Measurements from ENCODE around the gene FURIN.
"Not testable (repeated sequence)": the region's sequence is repeated elsewhere in the genome, so short reads cannot be mapped to it uniquely, and the experiment has no call there.

FURIN gene

DNA sequence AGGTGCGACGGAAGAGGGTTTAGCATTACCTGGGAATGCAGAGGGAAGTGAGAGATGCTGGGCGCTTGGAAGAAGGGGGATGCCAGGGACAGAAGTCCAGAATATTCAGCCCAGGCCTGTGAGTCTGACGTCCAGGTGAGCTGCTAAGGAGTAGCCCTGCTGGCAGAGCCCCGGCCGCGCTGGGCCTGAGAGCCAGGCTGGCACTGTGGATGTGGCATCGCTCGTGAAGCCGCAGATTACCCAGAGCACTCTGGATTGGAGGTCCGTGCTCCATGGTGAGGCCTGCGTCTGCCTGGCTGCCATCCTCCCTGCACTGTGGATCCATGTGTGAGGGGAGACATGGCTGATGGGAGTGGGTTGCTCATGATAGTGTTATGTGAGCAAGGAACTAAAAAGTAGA lies 49.2 kb downstream of the FURIN start:
- Histone ChIP-seq H2BK120ac (ENCODE audit: low read depth, low read length) (no peak overlapping the region), H3K79me1 (ENCODE audit: low read length) (no peaks in the 10 kb centered on the region), H3K4ac (ENCODE audit: low read depth, low read length) (no peak overlapping the region), H3K9ac (ENCODE audit: low read length) (no peak overlapping the region), H3K36me3 (ENCODE audit: control insufficient read depth, insufficient read depth, low read length) (no peaks in the 10 kb centered on the region), H4K5ac (ENCODE audit: low read length) (no peak overlapping the region), H2BK5ac (ENCODE audit: low read length) (no peak overlapping the region), H3K18ac (ENCODE audit: low read length) (no peak overlapping the region), H3K4me1 (ENCODE audit: control insufficient read depth, low read depth, low read length) (no peaks in the 10 kb centered on the region), H3K56ac (ENCODE audit: low read length) (no peak overlapping the region), H3K27ac (ENCODE audit: low read depth, low read length) (no peak overlapping the region), H2AK5ac (ENCODE audit: low read length) (no peak overlapping the region), H3K27me3 (ENCODE audit: insufficient read depth, low read length, poor library complexity) (no peaks in the 10 kb centered on the region), H3K4me3 (ENCODE audit: low read length) (no peak overlapping the region), H4K8ac (ENCODE audit: low read depth, low read length) (no peak overlapping the region), H3K23ac (ENCODE audit: low read length) (no peak overlapping the region), H2BK15ac (replicated peaks; ENCODE audit: low read depth) (no peak overlapping the region), H3K4me2 (ENCODE audit: low read length) (no peak overlapping the region), H3K79me2 (ENCODE audit: control insufficient read depth, insufficient read depth, low read length) (no peaks in the 10 kb centered on the region)
- no CpG with 5 or more reads among the region's 12 CpGs for WGBS (ENCODE audit: extremely low coverage, insufficient coverage, low lambda C conversion rate)
- DNase-seq = no peak

- Histone ChIP-seq H3K36me3 (ENCODE audit: control insufficient read depth, insufficient read depth, low read length) (no peaks in the 10 kb centered on the region), H3K4me3 (ENCODE audit: low read length) (no peak overlapping the region)
These were observed 49.8 kb downstream of the FURIN start for GRCh38 chr15:90918034-90918788.

GRCh38 chr15:90918835-90919234 lies 50.4 kb downstream of the FURIN start:
- Histone ChIP-seq H3K27me3 (ENCODE audit: insufficient read depth, low read length, poor library complexity) (no peaks in the 10 kb centered on the region), H2BK15ac (replicated peaks; ENCODE audit: low read depth) (no peak overlapping the region), H3K18ac (ENCODE audit: low read length) (no peak overlapping the region), H3K79me2 (ENCODE audit: control insufficient read depth, insufficient read depth, low read length) (no peaks in the 10 kb centered on the region), H3K4me1 (ENCODE audit: control insufficient read depth, low read depth, low read length) (no peaks in the 10 kb centered on the region), H3K4ac (ENCODE audit: low read depth, low read length) (no peak overlapping the region), H3K56ac (ENCODE audit: low read length) (no peak overlapping the region), H3K36me3 (ENCODE audit: control insufficient read depth, insufficient read depth, low read length) (no peaks in the 10 kb centered on the region), H3K79me1 (ENCODE audit: low read length) (no peaks in the 10 kb centered on the region), H3K23ac (ENCODE audit: low read length) (no peak overlapping the region), H3K4me3 (ENCODE audit: low read length) (no peak overlapping the region), H2AK5ac (ENCODE audit: low read length) (no peak overlapping the region), H4K5ac (ENCODE audit: low read length) (no peak overlapping the region), H3K9ac (ENCODE audit: low read length) (no peak overlapping the region), H2BK5ac (ENCODE audit: low read length) (no peak overlapping the region), H3K4me2 (ENCODE audit: low read length) (no peak overlapping the region), H4K8ac (ENCODE audit: low read depth, low read length) (no peak overlapping the region), H2BK120ac (ENCODE audit: low read depth, low read length) (no peak overlapping the region), H3K27ac (ENCODE audit: low read depth, low read length) (no peak overlapping the region)
- no peak for DNase-seq
- no CpG with 5 or more reads among the region's 6 CpGs for WGBS (ENCODE audit: extremely low coverage, insufficient coverage, low lambda C conversion rate)

More at GRCh38 chr15:90918034-90918788, 49.8 kb downstream of the FURIN start:
- H3K23ac ChIP-seq (ENCODE audit: low read length) = no peak overlapping the region
- H2BK120ac ChIP-seq (ENCODE audit: low read depth, low read length) = no peak overlapping the region
- H2BK5ac ChIP-seq (ENCODE audit: low read length) = no peak overlapping the region
- H3K4ac ChIP-seq (ENCODE audit: low read depth, low read length) = no peak overlapping the region
- WGBS (ENCODE audit: extremely low coverage, insufficient coverage, low lambda C conversion rate) = no CpG with 5 or more reads among the region's 23 CpGs
- H3K56ac ChIP-seq (ENCODE audit: low read length) = no peak overlapping the region
- no peak overlapping the region for H2AK5ac ChIP-seq (ENCODE audit: low read length)
- H3K4me2 ChIP-seq (ENCODE audit: low read length) = no peak overlapping the region
- H3K79me1 ChIP-seq (ENCODE audit: low read length) = no peaks in the 10 kb centered on the region
- no peak for DNase-seq
- no peak overlapping the region for H3K18ac ChIP-seq (ENCODE audit: low read length)
- no peaks in the 10 kb centered on the region for H3K79me2 ChIP-seq (ENCODE audit: control insufficient read depth, insufficient read depth, low read length)
- no peak overlapping the region for H4K8ac ChIP-seq (ENCODE audit: low read depth, low read length)
- H3K27me3 ChIP-seq (ENCODE audit: insufficient read depth, low read length, poor library complexity) = no peaks in the 10 kb centered on the region
- H4K5ac ChIP-seq (ENCODE audit: low read length) = no peak overlapping the region
- H3K27ac ChIP-seq (ENCODE audit: low read depth, low read length) = no peak overlapping the region
- no peaks in the 10 kb centered on the region for H3K4me1 ChIP-seq (ENCODE audit: control insufficient read depth, low read depth, low read length)
- H2BK15ac ChIP-seq (replicated peaks; ENCODE audit: low read depth) = no peak overlapping the region
- no peak overlapping the region for H3K9ac ChIP-seq (ENCODE audit: low read length)

- Histone ChIP-seq H3K27me3 (ENCODE audit: insufficient read depth, low read length, poor library complexity) (no peaks in the 10 kb centered on the region), H4K8ac (ENCODE audit: low read depth, low read length) (no peak overlapping the region), H3K56ac (ENCODE audit: low read length) (no peak overlapping the region), H3K79me2 (ENCODE audit: control insufficient read depth, insufficient read depth, low read length) (no peaks in the 10 kb centered on the region), H2BK5ac (ENCODE audit: low read length) (no peak overlapping the region), H3K27ac (ENCODE audit: low read depth, low read length) (no peak overlapping the region), H2BK120ac (ENCODE audit: low read depth, low read length) (no peak overlapping the region), H2BK15ac (replicated peaks; ENCODE audit: low read depth) (no peak overlapping the region), H4K5ac (ENCODE audit: low read length) (no peak overlapping the region), H3K79me1 (ENCODE audit: low read length) (no peaks in the 10 kb centered on the region), H3K23ac (ENCODE audit: low read length) (no peak overlapping the region), H3K18ac (ENCODE audit: low read length) (no peak overlapping the region), H3K9ac (ENCODE audit: low read length) (no peak overlapping the region), H3K4me3 (ENCODE audit: low read length) (no peak overlapping the region), H3K4me2 (ENCODE audit: low read length) (no peak overlapping the region), H3K4ac (ENCODE audit: low read depth, low read length) (no peak overlapping the region), H3K4me1 (ENCODE audit: control insufficient read depth, low read depth, low read length) (no peaks in the 10 kb centered on the region), H2AK5ac (ENCODE audit: low read length) (no peak overlapping the region), H3K36me3 (ENCODE audit: control insufficient read depth, insufficient read depth, low read length) (no peaks in the 10 kb centered on the region)
- DNase-seq = no peak
- WGBS (ENCODE audit: extremely low coverage, insufficient coverage, low lambda C conversion rate) = no CpG with 5 or more reads among the region's 4 CpGs
These were observed 53.5 kb downstream of the FURIN start for GRCh38 chr15:90921887-90922286.

- H3K27me3 ChIP-seq (ENCODE audit: insufficient read depth, low read length, poor library complexity); H4K5ac ChIP-seq (ENCODE audit: low read length); H3K4ac ChIP-seq (ENCODE audit: low read depth, low read length); H3K79me1 ChIP-seq (ENCODE audit: low read length); H2BK15ac ChIP-seq (replicated peaks; ENCODE audit: low read depth); H4K8ac ChIP-seq (ENCODE audit: low read depth, low read length); H2BK5ac ChIP-seq (ENCODE audit: low read length); H2AK5ac ChIP-seq (ENCODE audit: low read length); H3K4me1 ChIP-seq (ENCODE audit: control insufficient read depth, low read depth, low read length); H3K4me2 ChIP-seq (ENCODE audit: low read length); H3K18ac ChIP-seq (ENCODE audit: low read length); H3K79me2 ChIP-seq (ENCODE audit: control insufficient read depth, insufficient read depth, low read length); H3K4me3 ChIP-seq (ENCODE audit: low read length); DNase-seq; H3K23ac ChIP-seq (ENCODE audit: low read length); H3K36me3 ChIP-seq (ENCODE audit: control insufficient read depth, insufficient read depth, low read length); H3K27ac ChIP-seq (ENCODE audit: low read depth, low read length); H2BK120ac ChIP-seq (ENCODE audit: low read depth, low read length); H3K9ac ChIP-seq (ENCODE audit: low read length); H3K56ac ChIP-seq (ENCODE audit: low read length): not testable (repeated sequence)
- WGBS (ENCODE audit: extremely low coverage, insufficient coverage, low lambda C conversion rate) = no CpG with 5 or more reads among the region's 7 CpGs
These were observed 54.4 kb downstream of the FURIN start for GRCh38 chr15:90922712-90923322.

All from mesendoderm (in vitro differentiated cells).